Osteoblast (primary cell): ENCODE data around the gene HS3ST6. TPM values are rescaled to one million over a fixed set of nuclear protein-coding genes. Genes with fewer than 3 reads are reported as not detected.

Experiments
- DNase-seq: peaks from one replicate; pipeline ENCODE4 v3.0.0; 2011; ENCODE audit warnings: low spot score, mixed read lengths; ENCODE audit not compliant: insufficient read length; ENCODE audit errors: missing footprints
- H2AFZ ChIP-seq: 2 replicates; pipeline ENCODE4 v1.6.0; 2011; ENCODE audit warnings: mild to moderate bottlenecking, low read length
- H3K27ac ChIP-seq: 2 replicates; pipeline ENCODE4 v1.5.1; 2011; ENCODE audit warnings: mild to moderate bottlenecking, low read depth, low read length, moderate library complexity
- H3K27me3 ChIP-seq: 2 replicates; pipeline ENCODE4 v1.6.0; 2012; ENCODE audit warnings: mild to moderate bottlenecking, control low read depth, inconsistent platforms, low read length, moderate library complexity; ENCODE audit not compliant: insufficient read depth
- H3K36me3 ChIP-seq: 2 replicates; pipeline ENCODE4 v1.5.1; 2011; ENCODE audit warnings: mild to moderate bottlenecking, low read length, control low read depth, moderate library complexity; ENCODE audit not compliant: insufficient read depth
- H3K4me1 ChIP-seq: 2 replicates; pipeline ENCODE4 v1.5.1; 2011; ENCODE audit warnings: mild to moderate bottlenecking, low read length, control low read depth, moderate library complexity; ENCODE audit not compliant: insufficient read depth
- H3K4me2 ChIP-seq: 2 replicates; pipeline ENCODE4 v1.6.0; 2011; ENCODE audit warnings: mild to moderate bottlenecking, low read length; ENCODE audit not compliant: insufficient read depth
- H3K4me3 ChIP-seq: fragments of 200-600 bp; sonication (generic); 3 replicates; pipeline ENCODE4 v1.5.1; 2012; ENCODE audit warnings: mild to moderate bottlenecking, low read length, inconsistent platforms; ENCODE audit not compliant: insufficient read depth
- H3K79me2 ChIP-seq: 2 replicates; pipeline ENCODE4 v1.6.0; 2012; ENCODE audit warnings: mild to moderate bottlenecking, low read length, control low read depth, inconsistent platforms; ENCODE audit not compliant: insufficient read depth
- H3K9me3 ChIP-seq: 2 replicates; pipeline ENCODE4 v1.5.1; 2011; ENCODE audit warnings: low read depth, low read length, control low read depth
- H4K20me1 ChIP-seq: 2 replicates; pipeline ENCODE4 v1.6.0; 2012; ENCODE audit warnings: mild to moderate bottlenecking, low read length, control low read depth; ENCODE audit not compliant: insufficient read depth
- CTCF ChIP-seq: IDR thresholded peaks from 2 replicates; pipeline ENCODE4 v1.5.1; 2011; ENCODE audit warnings: mild to moderate bottlenecking, low read depth, low read length, moderate library complexity; ENCODE audit errors: extremely low read depth
- total RNA-seq: library from RNA; depleted of rRNA; stranded (reverse); fragments of >200 nt; gene quantifications from 2 replicates; pipeline ENCODE4 v1.2.3, GENCODE V29; 2012

HS3ST6 gene
- total RNA-seq, 1 donor, result not detected

DNA sequence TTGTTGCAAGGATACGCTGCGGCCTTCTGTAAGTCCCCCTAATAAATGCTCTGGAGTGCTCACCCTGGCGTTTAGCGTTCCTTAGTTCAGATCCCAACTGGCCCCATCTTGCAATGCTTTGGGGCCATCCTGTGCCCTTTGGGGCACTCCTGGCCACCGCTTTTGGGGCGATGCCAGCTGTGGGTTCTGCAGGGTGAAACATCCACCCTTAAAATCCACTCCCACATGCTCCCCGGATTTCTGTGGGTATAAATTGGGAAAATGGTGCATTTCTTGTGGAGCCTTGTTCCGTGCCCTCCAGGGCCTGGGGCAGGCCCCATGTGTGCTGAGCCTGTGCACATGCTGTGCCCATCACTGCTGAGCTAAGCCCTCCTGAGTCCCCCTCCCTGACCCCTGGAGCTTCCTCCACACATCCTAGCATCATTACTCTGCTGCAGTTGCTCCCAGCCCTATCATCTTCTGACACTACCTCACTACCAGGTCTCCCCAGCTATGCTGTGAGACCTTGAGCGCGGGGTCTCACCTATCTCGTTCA is 18.8 kb upstream of the HS3ST6 start:
- DNase-seq, result peak; percentile 50
- Histone ChIP-seq H3K79me2 (no peaks in the 10 kb centered on the region), H3K27me3 (no peaks in the 10 kb centered on the region), H3K27ac (no peak overlapping the region), H2AFZ (no peak overlapping the region), H3K4me2 (no peak overlapping the region), H3K36me3 (peaks cover 14% of the 10 kb centered on the region), H3K4me3 (no peak overlapping the region), H3K4me1 (no peaks in the 10 kb centered on the region), H4K20me1 (no peaks in the 10 kb centered on the region), H3K9me3 (no peaks in the 10 kb centered on the region)
- TF ChIP-seq CTCF, result no peak

DNA sequence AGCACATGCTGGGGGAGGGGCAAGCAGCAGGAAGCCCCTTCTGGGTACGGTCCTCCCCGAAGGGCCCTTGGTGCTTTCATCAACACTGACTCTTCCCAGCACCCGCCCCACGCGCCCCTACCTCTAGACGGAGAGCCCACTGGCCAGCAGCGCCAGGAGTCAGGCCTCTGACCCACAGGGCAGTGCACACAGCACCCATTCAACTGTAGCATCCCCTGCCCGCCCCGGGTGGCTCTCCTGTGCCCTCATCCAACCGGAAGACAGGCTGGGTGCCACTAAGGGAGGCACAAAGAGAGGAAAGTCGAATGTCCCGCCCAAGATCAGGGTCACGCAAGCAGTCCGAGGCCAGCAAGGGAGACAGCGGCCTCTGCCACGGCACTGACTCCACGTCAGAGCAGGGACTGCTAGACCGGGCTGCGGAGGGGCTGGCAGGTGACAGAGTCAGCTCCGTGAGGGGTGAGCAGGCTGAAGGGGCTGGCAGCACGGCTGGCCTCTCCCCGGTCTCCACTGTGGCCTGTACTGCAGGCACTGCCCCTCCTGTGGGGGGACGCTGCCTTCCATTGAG is 15.0 kb upstream of the HS3ST6 start:
- Histone ChIP-seq H4K20me1 (no peaks in the 10 kb centered on the region), H2AFZ (no peak overlapping the region), H3K27ac (no peak overlapping the region), H3K4me3 (no peak overlapping the region), H3K9me3 (no peaks in the 10 kb centered on the region), H3K27me3 (peaks cover 6% of the 10 kb centered on the region), H3K36me3 (no peaks in the 10 kb centered on the region), H3K4me2 (no peak overlapping the region), H3K4me1 (no peaks in the 10 kb centered on the region), H3K79me2 (no peaks in the 10 kb centered on the region)
- peak; percentile 83 for DNase-seq
- TF ChIP-seq CTCF, result no peak

GRCh38 chr16:1932050-1933028 is 14.1 kb upstream of the HS3ST6 start:
- no peak for TF ChIP-seq CTCF
- Histone ChIP-seq H4K20me1 (no peaks in the 10 kb centered on the region), H3K79me2 (no peaks in the 10 kb centered on the region), H3K4me2 (no peak overlapping the region), H2AFZ (no peak overlapping the region), H3K9me3 (no peaks in the 10 kb centered on the region), H3K4me3 (no peak overlapping the region), H3K27me3 (peaks cover 6% of the 10 kb centered on the region), H3K36me3 (no peaks in the 10 kb centered on the region), H3K27ac (no peak overlapping the region), H3K4me1 (no peaks in the 10 kb centered on the region)
- no peak for DNase-seq

DNA sequence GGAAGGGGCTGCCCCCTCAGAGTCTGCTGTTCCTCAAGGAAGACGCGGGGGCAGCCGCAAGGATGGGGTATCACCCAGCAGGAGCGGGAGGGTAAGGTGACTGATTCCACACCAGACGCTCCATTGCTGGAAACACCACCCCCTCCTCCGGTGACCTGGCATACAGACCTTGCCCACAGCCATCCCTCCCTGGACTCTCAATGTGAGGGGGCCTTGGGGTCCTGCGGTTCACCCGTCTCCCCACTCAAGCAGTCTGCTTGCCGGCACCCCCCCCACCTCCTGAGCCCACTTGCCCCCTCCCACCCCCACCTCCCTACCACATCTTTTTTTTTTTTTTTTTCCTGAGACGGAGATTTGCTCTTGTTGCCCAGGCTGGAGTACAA is 12.1 kb upstream of the HS3ST6 start:
- no peaks in the 10 kb centered on the region for H3K9me3 ChIP-seq
- H3K79me2 ChIP-seq, result no peaks in the 10 kb centered on the region
- peaks cover 9% of the 10 kb centered on the region for H3K27me3 ChIP-seq
- H3K27ac ChIP-seq, result no peak overlapping the region
- no peak for DNase-seq
- H3K36me3 ChIP-seq, result no peaks in the 10 kb centered on the region
- H3K4me2 ChIP-seq, result no peak overlapping the region
- H3K4me1 ChIP-seq, result no peaks in the 10 kb centered on the region
- no peak overlapping the region for H2AFZ ChIP-seq
- H3K4me3 ChIP-seq, result no peak overlapping the region
- TF ChIP-seq CTCF, result no peak
- H4K20me1 ChIP-seq, result no peaks in the 10 kb centered on the region
